ENCODE measurements around the gene ZNF536.

The ZNF536 gene

GRCh38 chr19:30371960-30372824 lies at the start of gene ZNF536:
ZNF536 (plus strand) TSS chr19:30372384; CDS start chr19:30443563, 71,179 bp downstream.
- no peak for DNase-seq

GRCh38 chr19:30322641-30323320 lies 49.4 kb upstream of the ZNF536 start:
- no peak for DNase-seq

GRCh38 chr19:30323904-30324303 lies 48.3 kb upstream of the ZNF536 start:
- no peak for DNase-seq

GRCh38 chr19:30324982-30325381 lies 47.2 kb upstream of the ZNF536 start:
- DNase-seq = no peak

GRCh38 chr19:30325676-30326392 lies 46.4 kb upstream of the ZNF536 start:
- DNase-seq = no peak

GRCh38 chr19:30326393-30326710 lies 45.8 kb upstream of the ZNF536 start:
- DNase-seq = no peak

GRCh38 chr19:30327331-30327730 lies 44.9 kb upstream of the ZNF536 start:
- DNase-seq = no peak

GRCh38 chr19:30328096-30328495 lies 44.1 kb upstream of the ZNF536 start:
- no peak for DNase-seq

GRCh38 chr19:30330266-30330665 lies 41.9 kb upstream of the ZNF536 start:
- no peak for DNase-seq

GRCh38 chr19:30332445-30333234 lies 39.5 kb upstream of the ZNF536 start:
- DNase-seq = no peak

GRCh38 chr19:30333291-30334065 lies 38.7 kb upstream of the ZNF536 start:
- no peak for DNase-seq

- no peak for DNase-seq
Measured at GRCh38 chr19:30334841-30335240, 37.3 kb upstream of the ZNF536 start.

- no peak for DNase-seq
Measured at GRCh38 chr19:30335306-30335886, 36.8 kb upstream of the ZNF536 start.

- DNase-seq = no peak
Measured at GRCh38 chr19:30336290-30336689, 35.9 kb upstream of the ZNF536 start.

- no peak for DNase-seq
Measured at GRCh38 chr19:30338041-30338456, 34.1 kb upstream of the ZNF536 start.

GRCh38 chr19:30338878-30339623 lies 33.1 kb upstream of the ZNF536 start:
- DNase-seq = no peak

GRCh38 chr19:30339624-30340525 lies 32.3 kb upstream of the ZNF536 start:
- no peak for DNase-seq

GRCh38 chr19:30340771-30341561 lies 31.2 kb upstream of the ZNF536 start:
- DNase-seq = no peak
